A673 (cell line): ENCODE data around the gene IPO13. TPM values are rescaled to one million over a fixed set of nuclear protein-coding genes. Genes with fewer than 3 reads are reported as not detected.

Experiments
- BruUV-seq: library from RNA; stranded (reverse); fragments of 400-500 nt; replicated peaks from 2 replicates; lab custom pipeline; 2021; lab: Mats Ljungman, UMichigan
- CTCF ChIA-PET: fragments of 300-600 bp; sonication (Branson Sonifier 250); formaldehyde crosslinking; loops from one replicate; lab custom pipeline; 2022; ENCODE audit warnings: antibody characterized with exemption; lab: Charles Lee
- POLR2A ChIA-PET: fragments of 300-600 bp; sonication (Branson Sonifier 250); formaldehyde crosslinking; loops from one replicate; lab custom pipeline; 2022; ENCODE audit warnings: antibody characterized with exemption; ENCODE audit not compliant: low non-redundant PET; lab: Charles Lee
- DNase-seq: peaks from one replicate; pipeline ENCODE4 v3.0.0-alpha.2; 2015; ENCODE audit warnings: low spot score
- H3K27ac ChIP-seq: fragments of 200-600 bp; sonication (generic); 2 replicates; pipeline ENCODE4 v1.5.1; 2016; ENCODE audit warnings: mixed run types, low read depth, mild to moderate bottlenecking, mixed read lengths, antibody characterized with exemption, low read length; ENCODE audit not compliant: poor library complexity, severe bottlenecking
- H3K27me3 ChIP-seq: fragments of 200-600 bp; sonication (generic); replicated peaks from 2 replicates; pipeline ENCODE4 v1.6.1; 2017; ENCODE audit warnings: mixed run types, low read depth, mild to moderate bottlenecking, mixed read lengths, antibody characterized with exemption, low read length; ENCODE audit not compliant: insufficient read depth, poor library complexity
- H3K36me3 ChIP-seq: fragments of 200-600 bp; sonication (generic); 2 replicates; pipeline ENCODE4 v1.6.1; 2016; ENCODE audit warnings: mixed run types, mild to moderate bottlenecking, mixed read lengths, antibody characterized with exemption, low read length; ENCODE audit not compliant: insufficient read depth, poor library complexity, severe bottlenecking
- H3K4me1 ChIP-seq: fragments of 200-600 bp; sonication (generic); 2 replicates; pipeline ENCODE4 v1.6.1; 2017; ENCODE audit warnings: mixed run types, mild to moderate bottlenecking, mixed read lengths, antibody characterized with exemption, low read length; ENCODE audit not compliant: insufficient read depth, poor library complexity, severe bottlenecking
- H3K4me3 ChIP-seq: fragments of 200-600 bp; sonication (generic); 2 replicates; pipeline ENCODE4 v1.5.1; 2016; ENCODE audit warnings: low read depth, mixed run types, mild to moderate bottlenecking, mixed read lengths, low read length; ENCODE audit not compliant: poor library complexity, severe bottlenecking
- H3K9me3 ChIP-seq: fragments of 200-600 bp; sonication (generic); 2 replicates; pipeline ENCODE4 v1.6.1; 2016; ENCODE audit warnings: mixed run types, low read depth, mild to moderate bottlenecking, mixed read lengths, antibody characterized with exemption, low read length; ENCODE audit not compliant: poor library complexity, severe bottlenecking
- EZH2 ChIP-seq: fragments of 200-600 bp; sonication (generic); IDR thresholded peaks from 2 replicates; pipeline ENCODE4 v1.6.1; 2017; ENCODE audit warnings: borderline replicate concordance, low read depth, mild to moderate bottlenecking, mixed read lengths, antibody characterized with exemption, low read length; ENCODE audit not compliant: poor library complexity, severe bottlenecking
- intact Hi-C: fragments of 100-400 bp; cut with micrococcal nuclease; formaldehyde crosslinking; loops from one replicate; pipeline ENCODE4 v1.10.0; 2022; ENCODE audit not compliant: unreplicated experiment
- total RNA-seq: library from RNA; stranded (reverse); gene quantifications from 2 replicates; pipeline ENCODE4 v1.2.3, GENCODE V29; 2021
- TF ChIP-seq, protein P1 (sequence below): fragments of 300-800, 200-600 bp; sonication (generic); conservative IDR thresholded peaks from 2 replicates; pipeline ENCODE4 v1.5.1; 2017; ENCODE audit warnings: low read depth, mild to moderate bottlenecking, antibody characterized with exemption, low read length, moderate library complexity, mixed read lengths

Gene IPO13
- total RNA-seq, 1 experiment from 2014 or later: 53.4 TPM

DNA sequence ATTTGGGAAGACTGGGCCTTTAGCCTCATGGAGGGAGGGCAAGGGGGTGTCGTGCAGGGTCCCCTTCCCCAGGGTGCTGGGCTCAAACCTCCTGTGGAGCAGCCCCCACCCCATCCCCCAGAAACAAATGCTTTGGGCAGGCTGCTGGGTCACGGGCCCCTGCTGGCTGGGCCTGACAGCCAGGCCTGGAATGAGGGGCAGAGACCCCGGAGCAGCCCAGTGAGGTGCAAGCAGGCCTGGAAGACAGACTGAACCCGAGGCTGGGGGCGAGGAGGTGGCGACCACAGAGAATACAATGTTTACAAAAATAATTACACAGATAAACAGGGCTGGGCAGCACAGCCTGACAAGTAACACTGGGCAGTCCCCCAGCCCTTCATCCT, 50.0 kb downstream of the IPO13 start:
- CTCF ChIA-PET: no interaction called here
- no peak overlapping the region for H3K27ac ChIP-seq
- H3K36me3 ChIP-seq: no peaks in the 10 kb centered on the region
- POLR2A ChIA-PET: no interaction called here
- no peak for TF ChIP-seq EZH2
- TF ChIP-seq, protein P1, sequence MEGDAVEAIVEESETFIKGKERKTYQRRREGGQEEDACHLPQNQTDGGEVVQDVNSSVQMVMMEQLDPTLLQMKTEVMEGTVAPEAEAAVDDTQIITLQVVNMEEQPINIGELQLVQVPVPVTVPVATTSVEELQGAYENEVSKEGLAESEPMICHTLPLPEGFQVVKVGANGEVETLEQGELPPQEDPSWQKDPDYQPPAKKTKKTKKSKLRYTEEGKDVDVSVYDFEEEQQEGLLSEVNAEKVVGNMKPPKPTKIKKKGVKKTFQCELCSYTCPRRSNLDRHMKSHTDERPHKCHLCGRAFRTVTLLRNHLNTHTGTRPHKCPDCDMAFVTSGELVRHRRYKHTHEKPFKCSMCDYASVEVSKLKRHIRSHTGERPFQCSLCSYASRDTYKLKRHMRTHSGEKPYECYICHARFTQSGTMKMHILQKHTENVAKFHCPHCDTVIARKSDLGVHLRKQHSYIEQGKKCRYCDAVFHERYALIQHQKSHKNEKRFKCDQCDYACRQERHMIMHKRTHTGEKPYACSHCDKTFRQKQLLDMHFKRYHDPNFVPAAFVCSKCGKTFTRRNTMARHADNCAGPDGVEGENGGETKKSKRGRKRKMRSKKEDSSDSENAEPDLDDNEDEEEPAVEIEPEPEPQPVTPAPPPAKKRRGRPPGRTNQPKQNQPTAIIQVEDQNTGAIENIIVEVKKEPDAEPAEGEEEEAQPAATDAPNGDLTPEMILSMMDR: no peak
- no peaks in the 10 kb centered on the region for H3K27me3 ChIP-seq
- BruUV-seq: no TSS peak
- no peak overlapping the region for H3K4me3 ChIP-seq
- peaks cover 10% of the 10 kb centered on the region for H3K4me1 ChIP-seq
- H3K9me3 ChIP-seq: no peaks in the 10 kb centered on the region
- no peak for DNase-seq
- intact Hi-C loops: no loop called here

DNA sequence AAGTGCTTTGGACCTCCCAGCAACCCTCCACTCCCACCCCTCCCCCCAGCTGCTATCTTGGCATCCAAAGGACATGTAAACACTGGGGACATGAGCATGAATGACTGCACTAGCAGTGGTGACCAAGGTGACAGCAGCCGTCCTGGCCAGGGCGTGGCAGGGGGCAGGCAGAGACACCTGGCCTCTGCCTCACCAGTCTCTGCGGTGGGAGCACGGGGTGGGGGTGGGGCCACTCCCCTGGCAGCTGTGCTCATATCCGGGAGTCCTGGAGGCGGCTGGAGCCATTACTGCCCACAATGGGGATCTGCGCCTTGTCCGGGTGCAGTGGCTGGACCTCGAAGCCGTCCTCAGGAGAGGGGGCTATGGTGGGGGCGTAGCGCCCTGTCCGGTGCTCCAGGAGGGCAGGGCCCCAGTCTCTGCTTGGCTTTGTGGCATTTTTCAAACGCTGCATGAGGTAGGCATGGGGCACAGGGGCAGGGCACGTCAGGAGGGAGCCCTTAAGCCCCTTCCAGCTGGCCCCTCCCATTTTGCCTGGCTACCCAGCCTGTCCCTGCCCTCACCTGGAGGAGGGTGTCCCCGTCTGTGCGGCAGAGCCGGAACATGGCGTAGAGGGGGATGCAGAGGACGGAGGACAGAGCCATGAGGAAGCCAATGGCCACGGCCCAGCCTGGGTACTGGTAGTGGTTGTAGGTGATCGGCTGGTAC, 50.7 kb downstream of the IPO13 start:
- no TSS peak for BruUV-seq
- CTCF ChIA-PET: no interaction called here

DNA sequence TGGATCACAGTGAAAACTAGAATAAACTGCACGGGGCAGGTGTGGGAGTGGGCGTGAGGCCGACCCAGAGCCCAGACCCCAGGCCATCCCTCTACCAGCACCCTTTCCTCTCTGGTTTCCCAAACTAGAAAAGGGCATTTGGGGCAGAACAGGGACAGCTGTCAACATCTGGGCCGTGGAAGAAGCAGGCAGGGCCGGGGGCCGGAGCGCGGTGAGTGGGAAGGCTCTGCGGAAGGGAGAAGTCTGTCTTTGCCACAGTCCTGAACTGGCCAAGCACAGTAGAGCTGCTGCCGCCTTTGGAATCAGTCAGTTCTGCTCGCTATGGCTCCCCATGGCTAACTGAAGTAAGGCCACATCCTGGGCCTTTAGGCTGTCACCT, 51.2 kb downstream of the IPO13 start:
- CTCF ChIA-PET: no interaction called here
- no peaks in the 10 kb centered on the region for H3K27me3 ChIP-seq
- H3K4me1 ChIP-seq: no peaks in the 10 kb centered on the region
- POLR2A ChIA-PET: no interaction called here
- no peak overlapping the region for H3K4me3 ChIP-seq
- no peaks in the 10 kb centered on the region for H3K36me3 ChIP-seq
- no TSS peak for BruUV-seq
- intact Hi-C loops: no loop called here
- H3K9me3 ChIP-seq: no peaks in the 10 kb centered on the region
- TF ChIP-seq, protein P1: no peak
- no peak for TF ChIP-seq EZH2
- no peak overlapping the region for H3K27ac ChIP-seq
- no peak for DNase-seq

More for the DNA sequence above, 50.7 kb downstream of the IPO13 start:
- H3K27me3 ChIP-seq: no peaks in the 10 kb centered on the region
- TF ChIP-seq EZH2: no peak
- TF ChIP-seq, protein P1: no peak
- no peaks in the 10 kb centered on the region for H3K9me3 ChIP-seq
- H3K27ac ChIP-seq: no peak overlapping the region
- POLR2A ChIA-PET: no interaction called here
- H3K4me3 ChIP-seq: no peak overlapping the region
- intact Hi-C loops: no loop called here
- DNase-seq: no peak
- peaks cover 2% of the 10 kb centered on the region for H3K4me1 ChIP-seq
- no peaks in the 10 kb centered on the region for H3K36me3 ChIP-seq
